Caki2 (cell line): ENCODE measurements around the gene EPHB2. TPM values are rescaled to one million over a fixed set of nuclear protein-coding genes. Genes with fewer than 3 reads are reported as not detected.

ENCODE experiments used
- DNase-seq: peaks from one replicate; pipeline ENCODE4 v3.0.0-alpha.2; 2015; ENCODE audit warnings: low read depth
- in situ Hi-C: cut with HindIII; loops from 2 replicates; pipeline ENCODE4 v1.10.0; 2016; ENCODE audit warnings: low sequenced_read_pairs, low pct_unique_long_range_greater_than_20kb, mixed read lengths
- total RNA-seq: library from RNA; depleted of rRNA; stranded (reverse); fragments of >200 nt; shearing (Covaris generic); gene quantifications from 2 replicates; pipeline ENCODE4 v1.2.3, GENCODE V29; 2014; ENCODE audit warnings: low replicate concordance

Gene EPHB2
- total RNA-seq, 1 experiment from 2014 or later = 14.5 TPM

- no peak for DNase-seq
- in situ Hi-C loops = no loop called here
Measured at GRCh38 chr1:22786101-22786500, 75.5 kb downstream of the EPHB2 start.

GRCh38 chr1:22786719-22787489 is 76.3 kb downstream of the EPHB2 start:
- in situ Hi-C loops = no loop called here
- no peak for DNase-seq

GRCh38 chr1:22787636-22788035 is 77.0 kb downstream of the EPHB2 start:
- in situ Hi-C loops = no loop called here
- DNase-seq = no peak

GRCh38 chr1:22788254-22788661 is 77.6 kb downstream of the EPHB2 start:
- DNase-seq = no peak
- in situ Hi-C loops = no loop called here

GRCh38 chr1:22789356-22789994 is 78.8 kb downstream of the EPHB2 start:
- in situ Hi-C loops = no loop called here
- DNase-seq = no peak

GRCh38 chr1:22790232-22791008 is 79.8 kb downstream of the EPHB2 start:
- in situ Hi-C loops = no loop called here
- DNase-seq = no peak

- DNase-seq = no peak
- in situ Hi-C loops = no loop called here
Measured at GRCh38 chr1:22791831-22792347, 81.2 kb downstream of the EPHB2 start.

- DNase-seq = no peak
- in situ Hi-C loops = no loop called here
Measured at GRCh38 chr1:22792396-22793160, 81.9 kb downstream of the EPHB2 start.

- DNase-seq = no peak
- in situ Hi-C loops = no loop called here
Measured at GRCh38 chr1:22793647-22794046, 83.0 kb downstream of the EPHB2 start.

GRCh38 chr1:22794647-22795365 is 84.2 kb downstream of the EPHB2 start:
- in situ Hi-C loops = no loop called here
- no peak for DNase-seq

- no peak for DNase-seq
- in situ Hi-C loops = no loop called here
Measured at GRCh38 chr1:22795366-22795714, 84.7 kb downstream of the EPHB2 start.

GRCh38 chr1:22796642-22797041 is 86.0 kb downstream of the EPHB2 start:
- in situ Hi-C loops = no loop called here
- DNase-seq = no peak

GRCh38 chr1:22798083-22798482 is 87.4 kb downstream of the EPHB2 start:
- DNase-seq = no peak
- in situ Hi-C loops = no loop called here

- DNase-seq = no peak
- in situ Hi-C loops = no loop called here
Measured at GRCh38 chr1:22799971-22800370, 89.3 kb downstream of the EPHB2 start.

- in situ Hi-C loops = no loop called here
Measured at GRCh38 chr1:22800629-22801028, 90.0 kb downstream of the EPHB2 start.

GRCh38 chr1:22801347-22801746 is 90.7 kb downstream of the EPHB2 start:
- no peak for DNase-seq
- in situ Hi-C loops = no loop called here

More at GRCh38 chr1:22800629-22801028, 90.0 kb downstream of the EPHB2 start:
- no peak for DNase-seq

GRCh38 chr1:22801761-22802160 is 91.1 kb downstream of the EPHB2 start:
- DNase-seq = no peak
- in situ Hi-C loops = no loop called here

GRCh38 chr1:22803833-22804232 is 93.2 kb downstream of the EPHB2 start:
- no peak for DNase-seq
- in situ Hi-C loops = no loop called here
